Activated CD8-positive, alpha-beta memory T cell treated with anti-CD3 and anti-CD28 coated beads for 24 hours (primary cell): ENCODE data around the gene GABPB1.

Experiments
- DNase-seq: peaks from one replicate; pipeline ENCODE4 v3.0.0-alpha.2; 2020

GABPB1 gene

DNA sequence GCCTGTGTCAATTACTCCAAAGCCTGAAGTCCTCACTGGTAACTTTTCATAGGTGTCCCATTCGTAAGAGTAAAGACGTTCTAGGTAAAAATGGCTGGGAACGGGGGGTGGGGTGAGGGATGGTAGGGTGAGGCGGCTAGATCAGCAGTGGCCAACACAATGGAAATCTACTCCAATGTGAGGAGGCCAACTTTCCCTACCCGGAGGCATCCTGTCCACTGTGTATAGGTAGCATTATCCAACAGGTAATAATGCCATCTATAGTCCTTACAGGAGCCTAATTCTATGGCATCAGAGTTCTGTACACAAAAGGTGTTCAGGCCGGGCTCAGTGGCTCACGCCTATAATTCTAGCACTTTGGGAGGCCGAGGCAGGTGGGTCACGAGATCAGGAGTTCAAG, 118.6 kb downstream of the GABPB1 start:
- no peak for DNase-seq

GRCh38 chr15:50235794-50236193, 119.2 kb downstream of the GABPB1 start:
- DNase-seq: no peak

DNA sequence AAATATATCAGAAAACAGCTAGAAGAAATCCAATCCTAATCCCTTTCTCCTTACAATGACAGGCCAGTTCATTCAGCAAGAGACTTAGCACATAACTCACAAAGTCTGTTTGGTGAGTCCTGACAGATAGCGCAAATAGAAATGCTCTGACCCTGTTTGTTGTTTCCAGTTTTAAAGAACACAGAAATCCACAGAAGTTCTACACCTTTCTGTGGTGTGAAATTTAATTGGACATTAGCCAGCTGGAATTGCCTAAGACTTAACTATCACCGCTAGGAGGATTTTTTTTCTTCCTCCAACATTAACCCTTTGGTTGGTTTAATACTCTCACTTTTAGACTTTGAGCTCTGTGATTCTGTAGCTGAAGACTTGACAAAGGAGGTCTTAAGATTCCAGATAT, 120.2 kb downstream of the GABPB1 start:
- no peak for DNase-seq

GRCh38 chr15:50233192-50233736, 121.7 kb downstream of the GABPB1 start:
- no peak for DNase-seq

DNA sequence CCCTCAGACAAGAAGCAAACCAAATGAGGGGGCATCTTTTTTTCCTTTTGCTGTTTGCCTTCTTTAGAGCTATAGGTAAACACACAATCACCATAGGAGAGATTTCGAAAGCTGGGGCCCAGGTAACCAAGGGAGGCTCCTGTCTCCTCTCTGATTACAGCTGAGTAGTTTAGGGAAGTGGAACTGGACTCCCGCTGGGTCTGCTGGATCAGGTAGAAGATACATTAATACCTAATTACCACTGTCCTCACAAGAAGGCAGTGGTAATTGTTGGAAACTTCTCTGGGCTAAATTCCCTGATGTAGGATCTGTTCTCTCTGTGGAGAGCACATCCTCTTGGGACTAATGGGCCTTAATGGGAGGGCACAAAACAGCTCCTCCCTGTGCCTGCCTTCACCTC, 122.2 kb downstream of the GABPB1 start:
- no peak for DNase-seq

GRCh38 chr15:50231761-50232160, 123.2 kb downstream of the GABPB1 start:
- DNase-seq: no peak

DNA sequence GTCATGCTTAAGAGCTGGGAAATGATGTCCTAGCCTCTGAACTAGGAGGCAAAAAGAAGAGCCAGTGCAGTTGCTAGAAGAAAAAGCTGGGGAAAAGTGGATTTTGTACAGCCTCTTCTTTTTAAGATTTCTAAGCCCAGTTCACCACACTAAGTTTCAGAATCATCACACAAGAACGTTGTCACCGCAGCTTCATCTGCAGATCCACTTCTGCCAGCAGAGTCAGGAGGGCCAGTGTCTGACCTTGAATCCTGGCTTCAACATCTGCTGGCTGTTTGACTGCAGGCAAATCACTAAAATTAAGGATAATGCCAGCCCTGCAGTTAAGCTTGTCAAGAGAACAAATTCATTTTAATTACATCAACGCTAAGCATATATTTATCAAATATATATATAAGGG, 125.7 kb downstream of the GABPB1 start:
- no peak for DNase-seq

DNA sequence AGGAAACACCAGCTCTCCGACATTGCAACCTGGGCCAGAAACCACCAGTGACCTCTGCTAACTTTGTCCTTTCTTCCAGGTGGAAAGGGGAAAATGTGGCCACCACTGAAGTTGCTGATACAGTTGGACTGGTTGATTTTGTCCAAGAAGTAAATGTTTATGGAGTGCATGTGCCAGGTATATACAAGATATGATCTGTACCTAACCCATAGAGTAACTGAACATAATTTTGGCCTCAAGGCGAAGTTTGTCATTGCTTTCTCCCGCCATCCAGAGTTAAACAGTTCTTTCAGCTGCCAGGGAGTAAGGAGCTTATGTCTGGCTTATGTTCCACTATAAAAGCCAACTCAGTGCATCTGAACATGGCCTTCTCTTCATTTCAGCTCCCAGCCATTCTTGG, 126.1 kb downstream of the GABPB1 start:
- DNase-seq: no peak

DNA sequence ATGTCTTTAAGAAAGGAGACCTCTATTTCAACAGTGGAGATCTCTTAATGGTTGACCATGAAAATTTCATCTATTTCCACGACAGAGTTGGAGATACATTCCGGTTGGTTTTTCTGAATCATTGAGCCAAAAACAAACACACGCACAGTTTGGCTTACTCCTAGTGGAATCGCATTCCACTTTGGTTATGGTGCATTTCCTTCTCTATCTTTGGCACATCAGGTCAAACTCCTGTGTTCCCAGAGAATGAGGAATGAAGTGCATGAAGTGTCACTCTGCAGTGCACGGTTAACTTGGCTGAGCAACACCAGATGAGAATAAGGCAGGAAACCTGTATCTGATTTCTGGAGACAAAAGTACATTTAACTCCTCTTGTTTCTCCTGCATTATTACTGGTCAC, 127.9 kb downstream of the GABPB1 start:
- DNase-seq: no peak

DNA sequence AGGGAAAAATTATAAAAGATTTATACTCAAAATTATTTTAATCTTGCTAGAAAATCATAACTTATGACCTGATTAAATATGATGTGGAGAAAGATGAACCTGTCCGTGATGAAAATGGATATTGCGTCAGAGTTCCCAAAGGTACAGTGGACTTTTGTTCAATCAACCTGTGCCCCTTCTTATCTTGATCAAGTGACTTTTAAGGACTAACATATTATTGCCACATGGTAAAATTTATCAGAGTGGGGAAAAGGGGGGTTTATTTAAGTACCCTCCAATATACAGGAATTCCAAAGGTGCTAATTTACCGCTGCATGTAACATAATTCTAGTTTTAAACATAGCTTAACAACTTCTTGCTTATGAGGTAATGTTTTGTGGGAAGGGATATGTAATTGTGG, 129.1 kb downstream of the GABPB1 start:
- DNase-seq: no peak
